Right lobe of liver (tissue), 4 donors: ENCODE measurements around the gene SEMA4C.

Source experiments
- CTCF ChIP-seq, 4 donors: fragments of 200-600 bp in 3 of 4; fragments of 450-650 bp in 1 of 4; IDR thresholded peaks; one replicate each; pipeline versions ENCODE4 v1.5.1 to v1.8.0; 2016 to 2022; ENCODE audit warnings: antibody characterized with exemption in 4 of 4, mild to moderate bottlenecking in 2 of 4
- POLR2A ChIP-seq: fragments of 450-650 bp; IDR thresholded peaks from one replicate; pipeline ENCODE4 v1.6.1; 2017; ENCODE audit warnings: antibody characterized with exemption, mild to moderate bottlenecking
- donor health status: DM: no; HTN: no; CAD: no.
- donor health status: DM: no; HTN: no; CAD: no.
- donor health status: DM: no; HTN: yes; CAD: no.

- no peak for TF ChIP-seq CTCF (IDR thresholded peaks at IDR 0.05)
- TF ChIP-seq POLR2A = no peak
Measured at GRCh38 chr2:96888072-96889011, 18.5 kb upstream of the SEMA4C start.
